ENCODE measurements around the gene KLHL22.
A peak's percentile ranks its signal among the peaks of the same experiment; 100 is the strongest.

DNA sequence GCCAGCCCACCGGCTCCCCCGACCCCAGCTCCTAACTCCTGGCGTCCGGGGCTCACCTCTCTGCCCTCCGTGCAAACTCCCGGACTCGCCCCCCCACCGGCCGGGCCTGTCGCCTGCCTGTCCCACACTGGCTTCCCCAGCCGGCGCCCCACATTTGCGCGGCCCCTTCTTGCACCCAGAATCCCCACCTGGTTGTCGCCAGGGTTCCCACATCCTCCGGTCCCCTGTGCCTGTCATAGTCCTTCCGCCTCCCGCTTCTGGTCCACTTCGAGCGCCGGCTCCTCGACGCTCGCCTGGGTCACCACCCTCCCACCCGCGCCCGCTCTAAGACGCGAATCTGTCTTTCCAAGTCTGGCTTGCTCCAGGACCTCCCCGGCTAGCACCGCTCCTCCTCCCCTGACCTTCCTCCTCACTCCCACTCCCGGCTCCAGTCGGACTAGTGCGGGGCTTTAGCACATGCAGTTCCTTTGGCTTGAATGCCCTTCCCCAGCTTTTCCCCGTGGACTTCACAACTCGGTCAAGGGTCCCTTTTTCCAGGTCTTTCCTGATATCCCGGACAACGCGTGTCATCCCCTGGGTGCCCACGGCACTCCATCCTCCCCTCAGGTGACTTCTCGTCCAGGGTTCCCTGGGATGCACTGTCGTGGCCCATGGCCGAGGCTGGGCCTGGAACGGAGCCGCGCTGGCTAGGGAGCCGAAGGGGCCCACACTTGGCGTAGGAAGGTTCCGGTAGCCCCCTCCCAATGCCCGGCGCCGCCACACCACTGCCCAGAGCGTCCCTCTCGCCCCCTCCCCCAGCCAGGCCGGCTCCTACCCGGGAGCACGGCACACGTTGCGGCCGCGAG, 58.6 kb downstream of the KLHL22 start:
- TF ChIP-seq, protein P1, sequence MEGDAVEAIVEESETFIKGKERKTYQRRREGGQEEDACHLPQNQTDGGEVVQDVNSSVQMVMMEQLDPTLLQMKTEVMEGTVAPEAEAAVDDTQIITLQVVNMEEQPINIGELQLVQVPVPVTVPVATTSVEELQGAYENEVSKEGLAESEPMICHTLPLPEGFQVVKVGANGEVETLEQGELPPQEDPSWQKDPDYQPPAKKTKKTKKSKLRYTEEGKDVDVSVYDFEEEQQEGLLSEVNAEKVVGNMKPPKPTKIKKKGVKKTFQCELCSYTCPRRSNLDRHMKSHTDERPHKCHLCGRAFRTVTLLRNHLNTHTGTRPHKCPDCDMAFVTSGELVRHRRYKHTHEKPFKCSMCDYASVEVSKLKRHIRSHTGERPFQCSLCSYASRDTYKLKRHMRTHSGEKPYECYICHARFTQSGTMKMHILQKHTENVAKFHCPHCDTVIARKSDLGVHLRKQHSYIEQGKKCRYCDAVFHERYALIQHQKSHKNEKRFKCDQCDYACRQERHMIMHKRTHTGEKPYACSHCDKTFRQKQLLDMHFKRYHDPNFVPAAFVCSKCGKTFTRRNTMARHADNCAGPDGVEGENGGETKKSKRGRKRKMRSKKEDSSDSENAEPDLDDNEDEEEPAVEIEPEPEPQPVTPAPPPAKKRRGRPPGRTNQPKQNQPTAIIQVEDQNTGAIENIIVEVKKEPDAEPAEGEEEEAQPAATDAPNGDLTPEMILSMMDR (conservative IDR thresholded peaks at IDR 0.05; ENCODE audit: low read depth, low read length) = no peak
- TF ChIP-seq EZH2 (IDR thresholded peaks at IDR 0.05; ENCODE audit: borderline replicate concordance, low read depth, low read length, poor library complexity, severe bottlenecking) = peak; percentile 38
